ENCODE data around the gene KRTAP5-7. TPM values are rescaled to one million over a fixed set of nuclear protein-coding genes. Genes with fewer than 3 reads are reported as not detected.

The KRTAP5-7 gene
- polyA plus RNA-seq, 4 donors: 0.10 to 0.33 (median 0.25) TPM; not detected in 1

GRCh38 chr11:71495286-71496230 lies 31.5 kb upstream of the KRTAP5-7 start:
- no peak for DNase-seq (ENCODE audit: low read depth in 4 of 4, low spot score in 2 of 4)

- DNase-seq (ENCODE audit: low read depth in 4 of 4, low spot score in 2 of 4): no peak
Measured at GRCh38 chr11:71496421-71496820, 30.6 kb upstream of the KRTAP5-7 start.

GRCh38 chr11:71498091-71498490 lies 29.0 kb upstream of the KRTAP5-7 start:
- DNase-seq (ENCODE audit: low read depth in 4 of 4, low spot score in 2 of 4): no peak

- no peak for DNase-seq (ENCODE audit: low read depth in 4 of 4, low spot score in 2 of 4)
Measured at GRCh38 chr11:71499125-71499524, 27.9 kb upstream of the KRTAP5-7 start.

GRCh38 chr11:71499546-71499945 lies 27.5 kb upstream of the KRTAP5-7 start:
- no peak for DNase-seq (ENCODE audit: low read depth in 4 of 4, low spot score in 2 of 4)

- DNase-seq (ENCODE audit: low read depth in 4 of 4, low spot score in 2 of 4): no peak
Measured at GRCh38 chr11:71500601-71501021, 26.5 kb upstream of the KRTAP5-7 start.

GRCh38 chr11:71501071-71501985 lies 25.7 kb upstream of the KRTAP5-7 start:
- DNase-seq (ENCODE audit: low read depth in 4 of 4, low spot score in 2 of 4): no peak

GRCh38 chr11:71502026-71502425 lies 25.0 kb upstream of the KRTAP5-7 start:
- no peak for DNase-seq (ENCODE audit: low read depth in 4 of 4, low spot score in 2 of 4)

- no peak for DNase-seq (ENCODE audit: low read depth in 4 of 4, low spot score in 2 of 4)
Measured at GRCh38 chr11:71502871-71503435, 24.1 kb upstream of the KRTAP5-7 start.

GRCh38 chr11:71504531-71504930 lies 22.5 kb upstream of the KRTAP5-7 start:
- no peak for DNase-seq (ENCODE audit: low read depth in 4 of 4, low spot score in 2 of 4)

GRCh38 chr11:71505001-71505400 lies 22.1 kb upstream of the KRTAP5-7 start:
- DNase-seq (ENCODE audit: low read depth in 4 of 4, low spot score in 2 of 4): no peak

- no peak for DNase-seq (ENCODE audit: low read depth in 4 of 4, low spot score in 2 of 4)
Measured at GRCh38 chr11:71505781-71506180, 21.3 kb upstream of the KRTAP5-7 start.

- no peak for DNase-seq (ENCODE audit: low read depth in 4 of 4, low spot score in 2 of 4)
Measured at GRCh38 chr11:71507102-71507501, 20.0 kb upstream of the KRTAP5-7 start.

GRCh38 chr11:71518506-71519471 lies 8.3 kb upstream of the KRTAP5-7 start:
- no peak for DNase-seq (ENCODE audit: low read depth in 4 of 4, low spot score in 2 of 4)

- no peak for DNase-seq (ENCODE audit: low read depth in 4 of 4, low spot score in 2 of 4)
Measured at GRCh38 chr11:71519546-71519945, 7.5 kb upstream of the KRTAP5-7 start.

GRCh38 chr11:71525188-71525937 lies 1.7 kb upstream of the KRTAP5-7 start:
- no peak for DNase-seq (ENCODE audit: low read depth in 4 of 4, low spot score in 2 of 4)

GRCh38 chr11:71525938-71526495 lies 1.1 kb upstream of the KRTAP5-7 start:
- no peak for DNase-seq (ENCODE audit: low read depth in 4 of 4, low spot score in 2 of 4)

- DNase-seq (ENCODE audit: low read depth in 4 of 4, low spot score in 2 of 4): no peak
Measured at GRCh38 chr11:71527576-71528210, 626 bp downstream of the KRTAP5-7 start.
